ENCODE results near the gene PSMB1.
A peak's percentile ranks its signal among the peaks of the same experiment; 100 is the strongest.
"Not testable (repeated sequence)": the region's sequence is repeated elsewhere in the genome, so short reads cannot be mapped to it uniquely, and the experiment has no call there.

PSMB1 gene

DNA sequence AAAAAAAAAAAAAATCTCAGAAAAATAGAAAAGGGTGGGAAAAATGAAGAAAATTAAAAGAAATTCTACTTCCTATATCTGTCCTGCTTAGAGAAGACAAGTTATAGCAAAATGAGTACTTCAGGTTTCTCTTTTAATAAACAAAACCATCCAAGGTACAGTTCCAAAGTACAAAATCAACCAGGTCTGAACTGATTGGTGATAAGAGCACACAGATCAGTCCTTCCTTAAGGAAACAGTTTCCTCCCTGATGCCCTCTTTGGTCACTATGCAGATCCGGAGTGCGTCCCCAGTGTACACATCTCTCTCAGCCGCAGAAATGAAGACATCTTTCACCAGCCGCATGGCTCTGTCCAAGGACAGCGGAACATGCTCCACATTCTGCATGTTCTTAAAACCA lies 18.1 kb downstream of the PSMB1 start:
- DNase-seq (ENCODE audit: low read depth in 2 of 2): no peak

DNA sequence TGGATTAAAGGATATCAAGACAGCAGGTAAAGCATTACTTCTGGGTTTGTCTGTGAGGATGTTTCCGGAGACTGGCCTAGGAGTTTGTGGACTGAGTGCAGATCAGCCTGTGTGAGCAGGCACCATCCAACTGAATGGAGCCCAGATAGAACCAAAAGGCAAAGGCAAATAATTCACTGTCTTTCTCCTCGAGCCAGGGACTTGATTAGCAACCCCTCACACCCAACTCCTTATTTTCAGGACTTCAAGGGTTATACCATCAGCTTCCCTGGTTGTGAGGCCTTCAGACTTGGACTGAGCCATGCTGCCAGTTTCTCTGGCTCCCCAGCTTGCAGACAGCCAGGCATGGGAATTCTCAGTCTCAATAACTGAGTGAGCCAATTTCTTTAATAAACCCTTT lies 19.3 kb downstream of the PSMB1 start:
- DNase-seq (ENCODE audit: low read depth in 2 of 2): no peak

DNA sequence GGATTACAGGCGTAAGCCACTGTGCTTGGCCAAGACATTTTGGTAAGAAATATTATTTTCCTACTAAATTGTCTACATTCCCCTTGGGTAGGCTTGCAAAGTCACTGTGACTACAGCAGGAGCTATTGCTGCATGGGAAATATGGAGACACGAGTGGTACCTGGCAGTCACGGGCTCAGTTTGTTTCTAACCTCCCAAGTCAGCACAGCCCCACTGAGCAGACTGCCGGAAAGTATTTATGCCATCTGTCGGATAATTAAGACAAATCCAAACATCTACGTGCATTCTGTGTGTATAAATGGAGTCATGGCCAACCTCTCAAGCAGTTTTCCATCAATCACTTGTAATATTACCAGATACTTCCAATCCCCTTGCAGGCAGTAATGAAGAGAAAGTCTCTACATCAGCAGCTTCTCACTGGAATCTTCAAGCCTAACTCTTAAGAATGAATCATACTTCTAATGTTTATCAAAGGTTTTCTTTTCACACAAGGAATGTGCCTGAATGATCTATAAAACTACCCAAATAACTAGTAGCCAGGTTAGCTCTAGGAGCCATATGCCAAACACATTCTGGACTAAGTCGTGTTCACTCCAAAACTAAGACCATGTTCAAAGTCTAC lies 20.1 kb downstream of the PSMB1 start:
- no peak for DNase-seq (ENCODE audit: low read depth in 2 of 2)

DNA sequence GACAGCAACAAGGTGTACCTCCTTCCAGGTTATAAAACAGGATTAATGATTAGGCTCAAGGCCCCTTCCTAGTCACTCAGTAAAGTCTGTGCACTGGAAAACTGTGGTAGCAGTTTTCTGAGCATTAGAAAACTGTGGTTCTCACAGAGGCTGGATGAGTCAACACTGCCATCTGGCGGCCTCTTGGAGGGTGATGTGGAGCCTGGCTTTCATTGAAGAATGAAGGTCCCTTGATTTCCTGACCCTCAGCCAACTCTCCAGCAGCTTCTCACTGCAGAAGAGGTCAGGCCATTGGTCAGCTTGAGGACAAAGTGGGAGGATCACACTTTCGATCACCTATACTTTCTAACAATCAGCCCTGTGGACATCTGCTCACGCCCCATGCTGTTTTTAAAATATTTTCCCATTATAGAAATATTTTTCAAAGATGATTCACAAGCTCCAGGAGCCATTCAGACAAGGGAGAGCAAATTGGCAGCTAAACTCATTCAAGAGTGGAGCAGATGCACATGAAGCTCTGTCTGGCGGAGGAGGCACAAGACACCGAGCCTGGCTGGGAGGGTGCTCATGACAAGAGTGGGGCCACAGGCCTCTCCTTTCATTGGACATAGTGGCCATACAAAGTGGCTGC lies 23.2 kb downstream of the PSMB1 start:
- peak; percentile 36 to 39 for DNase-seq (ENCODE audit: low read depth in 2 of 2)

DNA sequence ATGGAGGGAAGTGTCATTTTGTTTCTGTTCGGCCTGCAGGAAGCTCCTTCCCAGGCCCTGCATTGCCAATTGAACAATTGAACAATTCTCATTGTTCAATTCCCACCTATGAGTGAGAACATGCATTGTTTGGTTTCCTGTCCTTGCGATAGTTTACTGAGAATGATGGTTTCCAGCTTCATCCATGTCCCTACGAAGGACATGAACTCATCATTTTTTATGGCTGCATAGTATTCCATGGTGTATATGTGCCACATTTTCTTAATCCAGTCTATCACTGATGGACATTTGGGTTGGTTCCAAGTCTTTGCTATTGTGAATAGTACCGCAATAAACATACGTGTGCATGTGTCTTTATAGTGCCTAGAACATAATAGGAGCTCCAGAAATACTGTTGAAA lies 25.1 kb downstream of the PSMB1 start:
- DNase-seq (ENCODE audit: low read depth in 2 of 2): not testable (repeated sequence)

DNA sequence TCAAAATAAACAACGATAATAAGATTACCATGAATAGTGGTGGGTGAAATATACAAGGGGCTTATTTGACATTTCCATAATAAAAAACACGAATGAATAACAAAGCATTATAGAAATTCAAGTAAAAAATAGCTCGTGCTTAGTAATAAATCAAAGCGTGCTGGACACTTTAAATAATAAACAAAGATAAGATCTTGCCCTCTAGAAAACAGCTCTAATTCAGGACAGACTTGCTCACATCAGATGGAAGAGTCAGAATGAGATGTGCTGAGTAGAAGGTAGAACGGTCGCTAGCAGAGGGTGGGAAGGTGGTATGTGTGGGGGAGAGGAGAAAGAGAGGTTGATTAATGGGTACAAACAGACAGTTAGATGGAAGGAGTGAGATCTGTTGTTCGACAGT lies 27.3 kb downstream of the PSMB1 start:
- no peak for DNase-seq (ENCODE audit: low read depth in 2 of 2)

DNA sequence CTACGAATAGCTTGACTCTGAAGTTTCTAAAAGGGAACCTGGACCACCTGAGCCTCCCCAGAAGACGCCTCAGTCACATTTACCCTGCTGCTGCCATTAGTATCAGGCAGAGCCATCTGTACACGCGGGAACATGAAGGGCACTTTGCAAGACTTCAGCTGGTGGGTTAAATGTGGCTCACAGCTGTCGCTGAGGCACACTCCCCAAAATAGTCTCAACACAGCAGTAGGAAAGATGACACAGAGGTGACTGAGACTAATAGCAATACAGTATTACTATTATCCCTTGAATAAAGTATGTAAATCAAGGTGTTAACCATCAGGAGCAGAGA lies 29.0 kb downstream of the PSMB1 start:
- no peak for DNase-seq (ENCODE audit: low read depth in 2 of 2)

DNA sequence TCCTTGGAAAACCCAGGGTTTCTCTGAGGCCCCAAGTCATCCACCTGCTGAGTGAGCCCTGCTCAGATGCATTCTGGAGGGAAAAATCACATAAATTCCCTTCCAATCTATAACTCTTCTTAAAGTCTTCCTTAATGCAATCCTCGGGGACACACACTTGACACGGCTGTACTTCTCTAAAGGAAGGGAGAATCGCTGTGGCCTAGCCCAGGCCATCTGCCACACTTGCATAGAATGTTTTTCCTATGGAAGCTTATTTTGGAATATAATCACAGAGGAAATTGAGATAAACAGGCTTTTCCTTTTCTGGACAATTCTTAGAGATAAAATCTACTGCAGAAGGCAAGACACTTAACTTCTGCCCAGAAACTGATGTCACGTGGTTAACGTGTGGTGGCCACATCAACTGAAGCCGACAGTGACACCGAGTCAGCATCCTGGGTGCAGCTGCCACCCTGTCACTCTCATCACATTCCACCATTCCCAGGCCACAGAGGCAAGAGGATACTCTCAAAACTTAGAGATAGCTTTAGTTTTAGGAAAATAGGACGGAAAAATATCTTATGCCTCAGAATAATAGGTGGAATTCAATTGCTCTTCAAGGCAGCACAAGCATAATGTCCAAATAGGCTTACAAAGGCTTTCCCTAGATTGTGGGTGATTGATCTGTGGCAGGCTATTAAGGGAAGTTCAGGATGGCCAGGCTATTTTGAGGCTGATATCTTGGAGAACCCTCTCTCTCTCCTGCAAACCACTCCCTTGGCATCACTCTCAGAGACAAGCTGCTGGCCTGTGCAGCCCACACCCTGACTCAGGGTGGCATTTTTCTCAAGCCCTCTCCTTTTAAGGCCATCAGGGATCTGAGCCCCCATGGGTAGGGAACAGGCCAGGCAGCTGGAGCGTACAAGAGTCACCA lies 29.6 kb downstream of the PSMB1 start:
- no peak for DNase-seq (ENCODE audit: low read depth in 2 of 2)

DNA sequence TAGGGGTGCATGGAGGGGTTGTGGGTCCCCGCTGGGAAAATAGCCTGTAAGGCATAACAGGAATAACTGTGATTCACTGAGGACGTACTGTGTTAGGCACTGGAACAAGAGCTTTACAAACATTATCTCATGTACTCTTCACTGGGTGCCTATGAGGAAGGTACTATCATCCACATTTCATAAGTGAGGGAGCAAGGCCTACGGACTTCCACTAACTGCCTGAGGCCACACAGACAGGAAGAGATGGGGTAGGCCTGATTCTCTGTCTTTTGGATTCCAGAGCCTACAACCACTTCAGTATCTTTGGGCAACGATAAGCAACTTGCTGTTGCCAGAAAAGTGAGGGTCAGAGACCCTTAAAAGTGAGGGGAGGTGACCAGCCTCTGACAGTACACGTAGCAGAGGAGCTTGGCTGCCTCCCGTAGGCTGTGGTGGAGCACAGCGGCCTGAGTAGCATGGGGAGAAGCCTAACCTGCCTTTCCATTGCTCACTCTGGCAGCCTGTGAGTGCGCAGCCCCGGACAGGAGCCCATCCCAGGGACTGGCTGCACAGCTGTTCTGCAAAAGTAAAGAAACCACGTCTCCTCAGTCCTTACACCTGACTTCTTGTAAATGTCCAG lies 30.4 kb downstream of the PSMB1 start:
- DNase-seq (ENCODE audit: low read depth in 2 of 2): no peak

DNA sequence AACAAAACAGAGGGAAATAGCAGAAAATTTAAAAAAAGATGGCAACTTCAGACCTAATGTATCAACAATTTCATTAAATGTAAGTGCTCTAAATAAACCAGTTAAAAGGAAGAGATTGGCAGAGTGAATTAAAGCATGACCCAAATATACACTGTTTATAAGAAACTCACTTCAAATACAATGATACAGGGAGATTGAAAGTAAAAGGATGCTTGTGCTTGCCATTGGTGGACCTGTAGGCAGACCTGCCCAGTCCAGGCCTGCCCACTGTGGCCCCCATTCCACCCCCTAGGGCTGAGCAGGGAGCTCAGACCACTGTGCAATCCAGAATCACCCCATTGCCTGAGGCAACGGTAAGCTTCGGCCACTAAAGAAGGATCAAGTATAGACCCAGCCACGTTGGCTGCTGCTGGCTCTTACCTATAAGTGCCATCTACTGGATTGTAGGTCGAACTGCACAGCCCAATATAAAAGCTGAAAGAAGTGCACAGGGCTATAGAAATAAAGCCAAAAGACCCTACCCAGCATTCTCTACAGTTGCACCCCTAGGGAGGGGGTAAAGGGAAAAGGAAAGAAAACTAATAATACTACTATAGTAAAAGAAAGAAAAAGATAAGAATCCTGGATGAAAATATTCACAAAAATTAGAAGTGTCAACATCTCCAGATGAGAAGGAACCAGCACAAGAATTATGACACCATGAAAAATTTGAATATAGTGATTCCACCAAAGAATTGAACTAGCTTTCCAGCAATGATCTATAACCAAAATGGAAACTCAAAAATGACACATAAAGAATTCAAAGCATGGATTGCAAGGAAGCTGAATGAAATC lies 36.1 kb downstream of the PSMB1 start:
- DNase-seq (ENCODE audit: low read depth in 2 of 2): peak in 1 of 2 donors; percentile 23

DNA sequence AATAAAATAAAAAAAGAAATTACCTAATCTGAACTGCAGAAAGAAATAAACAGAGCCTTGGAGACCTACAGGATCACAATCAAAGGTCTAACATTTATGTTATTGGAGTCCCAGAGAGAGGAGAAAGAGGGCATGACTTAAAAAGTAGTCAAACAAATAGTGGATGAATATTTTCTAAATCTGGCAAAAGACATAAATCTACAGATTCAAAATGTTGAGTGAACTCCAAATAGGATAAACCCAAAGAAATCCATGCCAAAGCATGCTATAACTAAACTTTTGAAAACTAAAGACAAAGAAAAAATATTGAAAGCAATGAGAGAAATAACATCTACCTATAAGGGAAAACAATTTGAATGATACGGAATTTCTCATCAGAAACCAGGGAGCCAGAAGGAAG lies 38.2 kb downstream of the PSMB1 start:
- DNase-seq (ENCODE audit: low read depth in 2 of 2): no peak

DNA sequence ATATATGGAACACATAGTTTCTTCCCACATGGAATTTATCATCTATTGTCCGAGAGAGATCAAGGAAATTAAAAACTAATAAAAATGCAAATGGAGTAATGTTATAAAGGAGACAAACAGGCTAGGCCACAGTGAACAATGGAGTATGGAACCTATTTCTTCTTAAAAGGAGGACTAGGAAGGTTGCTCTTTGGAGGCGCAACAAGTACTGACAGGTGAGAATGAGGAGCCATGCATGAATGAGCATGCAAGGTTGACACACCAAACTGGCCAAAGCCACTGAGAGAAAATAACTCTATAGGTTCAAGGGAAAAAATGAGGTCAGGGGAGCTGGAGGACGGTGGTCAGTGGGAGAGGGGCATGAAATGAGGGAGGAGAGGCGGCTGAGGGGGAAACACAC lies 40.9 kb downstream of the PSMB1 start:
- DNase-seq (ENCODE audit: low read depth in 2 of 2): no peak

DNA sequence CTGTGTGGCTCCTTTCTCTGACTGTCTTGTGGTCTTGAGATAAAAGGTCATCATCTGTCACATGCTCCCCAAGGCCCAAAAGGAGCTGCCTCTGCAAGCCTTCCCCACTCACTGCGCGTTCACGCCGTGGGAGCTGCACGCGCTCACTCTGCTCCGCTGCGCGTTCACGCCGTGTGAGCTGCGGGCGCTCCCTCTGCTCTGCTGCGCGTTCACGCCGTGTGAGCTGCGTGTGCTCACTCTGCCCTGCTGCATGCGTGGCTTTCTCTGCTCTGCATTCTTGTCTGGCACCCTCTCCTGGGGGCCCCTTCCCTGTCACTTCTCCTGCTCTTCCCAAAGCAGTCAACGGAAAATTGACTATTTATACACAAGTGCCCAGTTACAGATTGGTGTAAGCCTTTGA lies 42.5 kb downstream of the PSMB1 start:
- no peak for DNase-seq (ENCODE audit: low read depth in 2 of 2)

DNA sequence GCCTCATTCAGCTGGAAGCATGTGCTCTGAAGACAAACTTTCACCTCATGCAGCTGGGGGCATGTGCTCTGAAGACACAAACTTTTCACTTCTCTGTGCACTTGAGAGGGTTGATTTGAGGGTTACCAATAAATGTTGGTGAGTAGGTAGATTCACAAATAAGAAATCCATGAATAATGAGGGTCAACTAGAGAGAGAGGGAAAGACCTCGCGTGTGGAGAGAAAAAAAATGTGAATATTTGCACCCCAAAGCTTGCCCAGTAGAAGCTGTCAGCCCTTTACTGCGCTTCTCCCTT lies 43.4 kb downstream of the PSMB1 start:
- DNase-seq (ENCODE audit: low read depth in 2 of 2): no peak

DNA sequence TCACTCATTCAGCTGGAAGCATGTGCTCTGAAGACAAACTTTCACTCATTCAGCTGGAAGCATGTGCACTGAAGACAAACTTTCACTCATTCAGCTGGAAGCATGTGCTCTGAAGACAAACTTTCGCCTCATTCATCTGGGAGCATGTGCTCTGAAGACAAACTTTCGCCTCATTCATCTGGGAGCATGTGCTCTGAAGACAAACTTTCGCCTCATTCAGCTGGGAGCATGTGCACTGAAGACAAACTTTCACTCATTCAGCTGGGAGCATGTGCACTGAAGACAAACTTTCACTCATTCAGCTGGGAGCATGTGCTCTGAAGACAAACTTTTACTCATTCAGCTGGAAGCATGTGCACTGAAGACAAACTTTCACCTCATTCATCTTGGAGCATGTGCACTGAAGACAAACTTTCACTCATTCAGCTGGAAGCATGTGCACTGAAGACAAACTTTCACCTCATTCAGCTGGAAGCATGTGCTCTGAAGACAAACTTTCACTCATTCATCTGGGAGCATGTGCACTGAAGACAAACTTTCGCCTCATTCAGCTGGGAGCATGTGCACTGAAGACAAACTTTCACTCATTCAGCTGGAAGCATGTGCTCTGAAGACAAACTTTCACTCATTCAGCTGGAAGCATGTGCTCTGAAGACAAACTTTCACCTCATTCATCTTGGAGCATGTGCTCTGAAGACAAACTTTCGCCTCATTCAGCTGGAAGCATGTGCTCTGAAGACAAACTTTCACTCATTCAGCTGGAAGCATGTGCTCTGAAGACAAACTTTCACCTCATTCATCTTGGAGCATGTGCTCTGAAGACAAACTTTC lies 44.0 kb downstream of the PSMB1 start:
- DNase-seq (ENCODE audit: low read depth in 2 of 2): not testable (repeated sequence)

DNA sequence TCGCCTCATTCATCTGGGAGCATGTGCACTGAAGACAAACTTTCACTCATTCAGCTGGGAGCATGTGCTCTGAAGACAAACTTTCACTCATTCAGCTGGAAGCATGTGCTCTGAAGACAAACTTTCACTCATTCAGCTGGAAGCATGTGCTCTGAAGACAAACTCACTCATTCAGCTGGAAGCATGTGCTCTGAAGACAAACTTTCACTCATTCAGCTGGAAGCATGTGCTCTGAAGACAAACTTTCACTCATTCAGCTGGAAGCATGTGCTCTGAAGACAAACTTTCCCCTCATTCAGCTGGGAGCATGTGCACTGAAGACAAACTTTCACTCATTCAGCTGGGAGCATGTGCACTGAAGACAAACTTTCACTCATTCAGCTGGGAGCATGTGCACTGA lies 44.8 kb downstream of the PSMB1 start:
- DNase-seq (ENCODE audit: low read depth in 2 of 2): not testable (repeated sequence)

DNA sequence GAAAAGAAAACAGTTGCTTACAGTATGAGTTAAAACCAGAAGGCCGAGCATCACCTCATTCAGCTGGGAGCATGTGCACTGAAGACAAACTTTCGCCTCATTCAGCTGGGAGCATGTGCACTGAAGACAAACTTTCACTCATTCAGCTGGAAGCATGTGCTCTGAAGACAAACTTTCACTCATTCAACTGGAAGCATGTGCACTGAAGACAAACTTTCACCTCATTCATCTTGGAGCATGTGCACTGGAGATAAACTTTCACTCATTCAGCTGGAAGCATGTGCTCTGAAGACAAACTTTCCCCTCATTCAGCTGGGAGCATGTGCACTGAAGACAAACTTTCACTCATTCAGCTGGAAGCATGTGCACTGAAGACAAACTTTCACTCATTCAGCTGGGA lies 45.4 kb downstream of the PSMB1 start:
- DNase-seq (ENCODE audit: low read depth in 2 of 2): not testable (repeated sequence)

DNA sequence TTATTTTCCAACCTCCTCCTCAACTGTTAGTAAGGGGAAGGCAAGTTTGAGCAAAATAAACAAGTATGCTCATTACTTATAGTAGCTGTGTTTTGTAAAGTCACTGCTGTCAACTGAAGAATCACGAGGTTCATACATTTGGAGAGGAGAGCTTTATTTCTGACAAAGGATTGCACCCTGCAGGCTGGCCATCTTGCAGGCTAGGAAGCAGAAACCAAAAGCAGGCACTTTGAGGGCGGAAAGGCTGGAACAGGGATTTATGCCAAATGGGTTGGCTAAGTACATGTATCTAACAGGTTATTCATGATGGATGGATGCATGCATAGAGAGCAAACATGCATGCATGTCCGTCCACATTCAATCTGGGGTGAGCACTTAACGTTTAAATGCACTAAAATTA lies 46.7 kb downstream of the PSMB1 start:
- DNase-seq (ENCODE audit: low read depth in 2 of 2): no peak

DNA sequence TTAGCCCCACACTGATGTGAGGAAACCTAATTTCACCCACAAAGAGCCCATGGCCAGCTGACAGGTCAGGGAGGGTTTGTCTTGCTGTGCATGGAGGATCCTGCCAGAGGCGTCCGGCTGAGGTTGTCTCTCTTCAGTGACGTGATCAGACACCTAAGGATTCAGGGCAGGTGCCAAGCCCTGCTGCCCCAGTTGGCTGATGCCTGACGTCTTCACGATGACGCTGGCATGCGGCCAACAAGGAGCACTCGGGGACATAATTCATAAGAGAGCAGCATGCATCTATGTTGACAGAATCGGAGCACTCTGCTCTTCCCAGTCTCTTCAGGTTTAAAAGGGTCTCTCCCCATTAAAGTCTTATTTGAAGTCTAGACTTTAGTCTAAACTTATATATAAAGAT lies 47.8 kb downstream of the PSMB1 start:
- no peak for DNase-seq (ENCODE audit: low read depth in 2 of 2)

DNA sequence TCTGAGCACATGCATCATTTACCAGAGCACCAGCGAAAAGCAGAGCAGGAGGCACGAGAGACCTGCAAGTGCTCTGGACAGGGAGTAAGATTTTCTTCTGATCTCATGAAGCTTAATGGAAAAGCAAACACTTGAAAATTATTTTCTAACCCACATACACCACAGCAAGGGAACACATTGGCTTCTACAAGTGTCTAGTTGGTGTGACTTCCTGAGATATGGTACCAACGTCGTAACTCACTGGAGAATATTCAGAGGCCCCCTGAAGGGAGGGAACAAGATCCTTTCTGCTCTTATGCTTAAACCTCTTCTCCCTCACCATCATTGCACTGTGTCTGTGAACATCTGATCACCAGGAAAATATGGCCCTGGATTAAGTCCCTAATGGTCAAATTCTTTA lies 48.6 kb downstream of the PSMB1 start:
- DNase-seq (ENCODE audit: low read depth in 2 of 2): no peak

DNA sequence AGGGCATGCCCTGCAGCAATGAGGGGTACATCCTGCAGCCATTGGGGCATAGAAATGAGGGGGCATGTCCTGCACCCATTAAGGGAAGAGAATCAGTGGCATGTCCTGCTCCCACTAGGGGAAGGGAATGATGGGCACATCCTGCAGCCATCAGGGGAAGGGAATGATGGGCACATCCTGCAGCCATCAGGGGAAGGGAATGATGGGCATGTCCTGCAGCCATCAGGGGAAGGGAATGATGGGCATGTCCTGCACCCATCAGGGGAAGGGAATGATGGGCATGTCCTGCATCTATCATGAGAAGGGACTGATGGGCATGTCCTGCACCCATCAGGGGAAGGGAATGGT lies 49.7 kb downstream of the PSMB1 start:
- DNase-seq (ENCODE audit: low read depth in 2 of 2): no peak
